Right ventricle myocardium superior (tissue), 1 donor: ENCODE data around the gene PTPRN2. TPM values are rescaled to one million over a fixed set of nuclear protein-coding genes. Genes with fewer than 3 reads are reported as not detected.

Experiments
- ATAC-seq: fragments of 200-7000 bp; cut with Tn5 transposase; one replicate; pipeline ENCODE4 v1.9.1; 2020; ENCODE audit warnings: mild to moderate bottlenecking; ENCODE audit not compliant: poor library complexity
- DNase-seq: peaks from one replicate; pipeline ENCODE4 v3.0.0-alpha.2; 2020
- intact Hi-C: fragments of 100-400 bp; cut with DNase I; formaldehyde crosslinking; loops from one replicate; pipeline ENCODE4 v1.11.2; 2022
- total RNA-seq: library from RNA; stranded (reverse); fragmentation: NEBNext Ultra II Directional; extraction: Animal tissue kit (Norgen Biotek cat#: 25700); gene quantifications from one replicate; pipeline ENCODE4 v1.2.1, GENCODE V29; 2021
- donor health status: DM: no; HTN: yes; CAD: no; lungs with severe emphysema.

PTPRN2 gene
- total RNA-seq, 1 donor from 2014 or later, result 1.2 TPM

- intact Hi-C loops, result no loop called here
- ATAC-seq, result no peak
- DNase-seq, result no peak
These were observed 4.5 kb downstream of the PTPRN2 start for GRCh38 chr7:158583143-158583542.

GRCh38 chr7:158582089-158582456 lies 5.5 kb downstream of the PTPRN2 start:
- DNase-seq (no peak), ATAC-seq (no peak)
- intact Hi-C loops, result no loop called here

GRCh38 chr7:158581440-158582088 lies 6.1 kb downstream of the PTPRN2 start:
- intact Hi-C loops, result no loop called here
- DNase-seq (no peak), ATAC-seq (no peak)

GRCh38 chr7:158579662-158580646 lies 7.7 kb downstream of the PTPRN2 start:
- intact Hi-C loops, result no loop called here
- no peak for DNase-seq
- ATAC-seq, result no peak

GRCh38 chr7:158576050-158576762 lies 11.4 kb downstream of the PTPRN2 start:
- DNase-seq (no peak), ATAC-seq (no peak)
- intact Hi-C loops, result no loop called here

- DNase-seq, result no peak
- ATAC-seq, result no peak
- intact Hi-C loops, result no loop called here
These were observed 13.2 kb downstream of the PTPRN2 start for GRCh38 chr7:158574308-158575036.

- intact Hi-C loops, result no loop called here
- ATAC-seq, result no peak
- DNase-seq, result no peak
These were observed 14.3 kb downstream of the PTPRN2 start for GRCh38 chr7:158573310-158573709.

- DNase-seq (no peak), ATAC-seq (no peak)
- intact Hi-C loops, result no loop called here
These were observed 15.4 kb downstream of the PTPRN2 start for GRCh38 chr7:158572000-158572828.

- intact Hi-C loops, result no loop called here
- no peak for DNase-seq
These were observed 17.0 kb downstream of the PTPRN2 start for GRCh38 chr7:158570449-158571170.

GRCh38 chr7:158569858-158570323 lies 17.7 kb downstream of the PTPRN2 start:
- ATAC-seq (no peak), DNase-seq (no peak)
- intact Hi-C loops, result no loop called here

More at GRCh38 chr7:158570449-158571170, 17.0 kb downstream of the PTPRN2 start:
- no peak for ATAC-seq

- intact Hi-C loops, result no loop called here
- no peak for ATAC-seq
- no peak for DNase-seq
These were observed 18.4 kb downstream of the PTPRN2 start for GRCh38 chr7:158568974-158569857.

- intact Hi-C loops, result no loop called here
- ATAC-seq (no peak), DNase-seq (no peak)
These were observed 20.4 kb downstream of the PTPRN2 start for GRCh38 chr7:158567153-158567603.

- no peak for DNase-seq
- ATAC-seq, result no peak
- intact Hi-C loops, result no loop called here
These were observed 23.0 kb downstream of the PTPRN2 start for GRCh38 chr7:158564663-158565035.

- intact Hi-C loops, result no loop called here
- DNase-seq, result no peak
- ATAC-seq, result no peak
These were observed 23.5 kb downstream of the PTPRN2 start for GRCh38 chr7:158563911-158564662.

GRCh38 chr7:158563051-158563450 lies 24.6 kb downstream of the PTPRN2 start:
- no peak for ATAC-seq
- intact Hi-C loops, result no loop called here
- no peak for DNase-seq

- ATAC-seq (no peak), DNase-seq (no peak)
- intact Hi-C loops, result no loop called here
These were observed 25.1 kb downstream of the PTPRN2 start for GRCh38 chr7:158562517-158562916.
